Brain microvascular endothelial cell (primary cell): Measurements from ENCODE around the gene ZBTB16.
A peak's percentile ranks its signal among the peaks of the same experiment; 100 is the strongest.

Source experiments
- DNase-seq: peaks from one replicate; pipeline ENCODE4 v3.0.0-alpha.2; 2020
- H3K27ac ChIP-seq: fragments of 250-450 bp; sonication (Bioruptor Pico); 2 replicates; pipeline ENCODE4 v1.5.1; 2020; ENCODE audit warnings: mild to moderate bottlenecking, moderate library complexity
- H3K27me3 ChIP-seq: fragments of 250-450 bp; sonication (Bioruptor Pico); replicated peaks from 2 replicates; pipeline ENCODE4 v1.5.1; 2020; ENCODE audit warnings: mild to moderate bottlenecking
- H3K36me3 ChIP-seq: fragments of 250-450 bp; sonication (Bioruptor Pico); replicated peaks from 2 replicates; pipeline ENCODE4 v1.5.1; 2020; ENCODE audit warnings: mild to moderate bottlenecking
- H3K4me3 ChIP-seq: 2 replicates; pipeline ENCODE4 v1.5.1; 2011; ENCODE audit warnings: low read depth, mild to moderate bottlenecking, control low read depth, low read length, moderate library complexity
- CTCF ChIP-seq: IDR thresholded peaks from 2 replicates; pipeline ENCODE4 v1.5.1; 2011; ENCODE audit warnings: low read depth, mild to moderate bottlenecking, moderate library complexity, low read length, control low read depth, inconsistent platforms; ENCODE audit errors: missing control alignments
- in situ Hi-C: cut with HindIII; loops from 2 replicates; pipeline ENCODE4 v1.10.0; 2017; ENCODE audit warnings: low sequenced_read_pairs, low pct_ligation_motif_present

ZBTB16 gene

GRCh38 chr11:114243461-114244372, 184.2 kb downstream of the ZBTB16 start:
- Histone ChIP-seq H3K27ac (no peak overlapping the region), H3K4me3 (no peak overlapping the region), H3K36me3 (no peaks in the 10 kb centered on the region), H3K27me3 (no peaks in the 10 kb centered on the region)
- no peak for TF ChIP-seq CTCF
- DNase-seq: no peak
- in situ Hi-C loops: no loop called here

- Histone ChIP-seq H3K36me3 (no peaks in the 10 kb centered on the region), H3K4me3 (no peak overlapping the region), H3K27ac (no peak overlapping the region), H3K27me3 (no peaks in the 10 kb centered on the region)
- DNase-seq: no peak
- no peak for TF ChIP-seq CTCF
- in situ Hi-C loops: no loop called here
Observed at GRCh38 chr11:114244726-114245394, 185.3 kb downstream of the ZBTB16 start.

- in situ Hi-C loops: no loop called here
- H3K27me3 ChIP-seq: no peaks in the 10 kb centered on the region
- peak; percentile 8 for TF ChIP-seq CTCF
- no peaks in the 10 kb centered on the region for H3K36me3 ChIP-seq
- H3K4me3 ChIP-seq: no peak overlapping the region
- no peak for DNase-seq
- no peak overlapping the region for H3K27ac ChIP-seq
Observed at GRCh38 chr11:114246321-114247069, 187.0 kb downstream of the ZBTB16 start.

GRCh38 chr11:114247070-114247789, 187.7 kb downstream of the ZBTB16 start:
- DNase-seq: no peak
- in situ Hi-C loops: no loop called here
- Histone ChIP-seq H3K27me3 (no peaks in the 10 kb centered on the region), H3K27ac (no peak overlapping the region), H3K36me3 (no peaks in the 10 kb centered on the region), H3K4me3 (no peak overlapping the region)
- no peak for TF ChIP-seq CTCF

- H3K4me3 ChIP-seq: no peak overlapping the region
- no peak for DNase-seq
- no peak for TF ChIP-seq CTCF
- no peaks in the 10 kb centered on the region for H3K36me3 ChIP-seq
- in situ Hi-C loops: loop anchor here (25.0 kb wide), 2 partner anchors 213 to 338 kb away; partner anchors contain the start of gene HTR3B
- H3K27me3 ChIP-seq: no peaks in the 10 kb centered on the region
- no peak overlapping the region for H3K27ac ChIP-seq
Observed at GRCh38 chr11:114250180-114250579, 190.7 kb downstream of the ZBTB16 start.
